HepG2 (cell line): Measurements from ENCODE around the gene TNS1. TPM values are rescaled to one million over a fixed set of nuclear protein-coding genes. Genes with fewer than 3 reads are reported as not detected.

Experiments used
- ATAC-seq: fragments of 200-7000 bp; cut with Tn5 transposase; 3 replicates; pipeline ENCODE4 v1.9.1; 2020; ENCODE audit warnings: mild to moderate bottlenecking, moderate library complexity
- BruUV-seq: library from RNA; stranded (reverse); fragments of 400-500 nt; replicated peaks from 2 replicates; lab custom pipeline; 2021; lab: Mats Ljungman, UMichigan
- CTCF ChIA-PET: fragments of 300-600 bp; formaldehyde crosslinking; extraction: SDS; loops from one replicate; lab custom pipeline; 2021; ENCODE audit warnings: low total read pairs, inconsistent platforms, low intra/inter-chr PET ratio; lab: Yijun Ruan, JAX
- POLR2A ChIA-PET: fragments of 350-600 bp; sonication (Branson Sonifier 250); formaldehyde crosslinking; loops from one replicate; lab custom pipeline; 2020; ENCODE audit warnings: antibody characterized with exemption, inconsistent platforms; lab: Yijun Ruan, JAX
- DNase-seq: peaks from one replicate; pipeline ENCODE4 v3.0.0-alpha.2; 2015; ENCODE audit warnings: low spot score
- FAIRE-seq: peaks from 3 replicates; lab custom pipeline; 2011; peaks lifted over from hg19 to GRCh38; lab: Jason Lieb, UNC
- H2AFZ ChIP-seq: one replicate; pipeline ENCODE4 v1.6.1; 2011; ENCODE audit warnings: low read length, inconsistent platforms
- H3K27ac ChIP-seq: fragments of 300-600 bp; 3 replicates; pipeline ENCODE4 v1.8.0; 2011; ENCODE audit warnings: mixed run types, mild to moderate bottlenecking, mixed read lengths, low read length, inconsistent platforms; ENCODE audit not compliant: insufficient read depth; ENCODE audit errors: extremely low read length
- H3K27me3 ChIP-seq, 2 experiments: fragments of 200-600 bp in 1 of 2; 2 replicates in 1 of 2; 3 replicates in 1 of 2; pipeline versions ENCODE4 v1.6.0 to v1.8.0; 2011; ENCODE audit warnings: low read length in 2 of 2, mild to moderate bottlenecking in 2 of 2, moderate library complexity in 2 of 2, inconsistent platforms in 1 of 2; ENCODE audit not compliant: insufficient read depth in 2 of 2, control insufficient read depth in 1 of 2
- H3K36me3 ChIP-seq, 2 experiments: fragments of 200-600 bp in 1 of 2; replicated peaks in 1 of 2; 2 replicates in 1 of 2; 3 replicates in 1 of 2; pipeline versions ENCODE4 v1.5.1 to v1.8.0; 2011; ENCODE audit warnings: low read length in 2 of 2, inconsistent platforms in 1 of 2; ENCODE audit not compliant: insufficient read depth in 2 of 2, control insufficient read depth in 1 of 2
- H3K4me1 ChIP-seq: 2 replicates; pipeline ENCODE4 v1.5.1; 2012; ENCODE audit warnings: low read length, inconsistent platforms; ENCODE audit not compliant: insufficient read depth
- H3K4me2 ChIP-seq: 2 replicates; pipeline ENCODE4 v1.6.0; 2011; ENCODE audit warnings: low read depth, low read length, inconsistent platforms
- H3K4me3 ChIP-seq, 3 experiments: fragments of 200-600 bp in 1 of 3; sonication (generic), shearing (Covaris generic) in 1 of 3; replicated peaks in 1 of 3; 2 replicates each; pipeline ENCODE4 v1.5.1; 2011 to 2016; ENCODE audit warnings: low read length in 3 of 3, inconsistent platforms in 2 of 3, low read depth in 2 of 3, mild to moderate bottlenecking in 2 of 3, control low read depth in 1 of 3, mixed read lengths in 1 of 3; ENCODE audit not compliant: insufficient read depth in 1 of 3
- H3K79me2 ChIP-seq: one replicate; pipeline ENCODE4 v1.6.1; 2011; ENCODE audit warnings: low read length, inconsistent platforms; ENCODE audit not compliant: insufficient read depth
- H3K9ac ChIP-seq: 2 replicates; pipeline ENCODE4 v1.6.0; 2011; ENCODE audit warnings: mild to moderate bottlenecking, low read depth, low read length, inconsistent platforms; ENCODE audit not compliant: insufficient read depth
- H3K9me3 ChIP-seq: 2 replicates; pipeline ENCODE4 v1.5.1; 2012; ENCODE audit warnings: mild to moderate bottlenecking, low read length
- H4K20me1 ChIP-seq: 2 replicates; pipeline ENCODE4 v1.6.0; 2011; ENCODE audit warnings: inconsistent platforms, mild to moderate bottlenecking, low read length, moderate library complexity; ENCODE audit not compliant: insufficient read depth
- ATF7 ChIP-seq, 2 experiments: fragments of 450-650 bp in 1 of 2; sonication (generic) in 1 of 2; formaldehyde crosslinking in 1 of 2; IDR thresholded peaks; 2 replicates each; pipeline versions ENCODE4 v1.4.0 to v1.6.1; 2016 to 2020; ENCODE audit warnings: antibody characterized with exemption in 1 of 2, mild to moderate bottlenecking in 1 of 2, missing genetic modification reagents in 1 of 2
- HMG20B ChIP-seq: conservative IDR thresholded peaks from 2 replicates; pipeline ENCODE4 v1.6.1; 2016; ENCODE audit warnings: missing genetic modification reagents, missing compliant biosample characterization
- HMGA1 ChIP-seq: sonication (generic); formaldehyde crosslinking; conservative IDR thresholded peaks from 2 replicates; pipeline ENCODE4 v1.4.0; 2020; ENCODE audit warnings: missing genetic modification reagents
- IKZF1 ChIP-seq: fragments of 450-650 bp; IDR thresholded peaks from 2 replicates; pipeline ENCODE4 v1.7.1; 2016
- NBN ChIP-seq: fragments of 450-650 bp; conservative IDR thresholded peaks from 2 replicates; pipeline ENCODE4 v1.6.1; 2017
- POLR2G ChIP-seq: fragments of 200-400 bp; formaldehyde crosslinking; IDR thresholded peaks from 2 replicates; pipeline ENCODE4 v1.6.1; 2018; ENCODE audit warnings: mild to moderate bottlenecking, low read depth, low read length, moderate library complexity
- SSRP1 ChIP-seq: IDR thresholded peaks from 2 replicates; pipeline ENCODE4 v1.6.1; 2016; ENCODE audit warnings: control low read depth
- TCF7L2 ChIP-seq: IDR thresholded peaks from 2 replicates; pipeline ENCODE4 v1.6.1; 2011; ENCODE audit warnings: mild to moderate bottlenecking, low read depth, low read length, moderate library complexity
- ZC3H13 ChIP-seq: sonication (generic); formaldehyde crosslinking; IDR thresholded peaks from 2 replicates; pipeline ENCODE4 v1.8.1; 2023; ENCODE audit warnings: mild to moderate bottlenecking, missing genetic modification reagents, moderate library complexity
- ZNF33A ChIP-seq: sonication (generic); formaldehyde crosslinking; IDR thresholded peaks from 2 replicates; pipeline ENCODE4 v1.5.1; 2020; ENCODE audit warnings: missing genetic modification reagents, mild to moderate bottlenecking, moderate library complexity, borderline replicate concordance
- ZNF556 ChIP-seq: sonication (generic); formaldehyde crosslinking; IDR thresholded peaks from 2 replicates; pipeline ENCODE4 v1.4.0; 2020; ENCODE audit warnings: mild to moderate bottlenecking, missing genetic modification reagents, borderline replicate concordance
- ZNF598 ChIP-seq: sonication (generic); formaldehyde crosslinking; IDR thresholded peaks from 2 replicates; pipeline ENCODE4 v1.5.1; 2020; ENCODE audit warnings: mild to moderate bottlenecking, missing genetic modification reagents, borderline replicate concordance
- ZNF672 ChIP-seq: sonication (generic); formaldehyde crosslinking; IDR thresholded peaks from 2 replicates; pipeline ENCODE4 v1.8.1; 2022; ENCODE audit warnings: missing genetic modification reagents
- WGBS: methylation state at CpG from one replicate; pipeline ENCODE4 v1.1.6; 2017; ENCODE audit warnings: low lambda C conversion rate; 5-methylcytosine and 5-hydroxymethylcytosine counted together
- in situ Hi-C: cut with HindIII; loops from 2 replicates; pipeline ENCODE4 v1.10.0; 2017; ENCODE audit warnings: low pct_unique_long_range_greater_than_20kb; ENCODE audit not compliant: extremely low pct_ligation_motif_present
- intact Hi-C: fragments of 100-400 bp; cut with micrococcal nuclease; formaldehyde crosslinking; loops from one replicate; pipeline ENCODE4 v1.10.0; 2022; ENCODE audit not compliant: unreplicated experiment
- polyA plus RNA-seq, 8 experiments: library from polyadenylated mRNA; depleted of rRNA in 3 of 8; stranded (reverse) in 7 of 8; unstranded in 1 of 8; fragments of >200 nt; fragmentation: Illumina TruSeq in 4 of 8; extraction: Trizol in 4 of 8; gene quantifications; 2 replicates each; pipeline versions ENCODE4 v1.2.1 to v1.2.3, GENCODE V29; 2011 to 2016; ENCODE audit warnings: low read depth in 4 of 8, missing spikeins in 1 of 8, mixed read lengths in 1 of 8; ENCODE audit not compliant: insufficient read depth in 1 of 8
- total RNA-seq, 5 experiments: library from RNA; depleted of rRNA; stranded (reverse); fragments of >200 nt; fragmentation: Illumina TruSeq; extraction: Trizol; gene quantifications; 2 replicates each; pipeline ENCODE4 v1.2.3, GENCODE V29; 2016; ENCODE audit warnings: low read depth in 1 of 5
- TF ChIP-seq, protein P1 (sequence below): sonication (generic); formaldehyde crosslinking; IDR thresholded peaks from 2 replicates; pipeline ENCODE4 v1.4.0; 2020; ENCODE audit warnings: missing genetic modification reagents

Gene TNS1
- total and polyA plus RNA-seq, 2 of the 13 experiments (the other 11 are each of a cell fraction or from before 2014, with no cell fraction given): 1.9 to 118 TPM

DNA sequence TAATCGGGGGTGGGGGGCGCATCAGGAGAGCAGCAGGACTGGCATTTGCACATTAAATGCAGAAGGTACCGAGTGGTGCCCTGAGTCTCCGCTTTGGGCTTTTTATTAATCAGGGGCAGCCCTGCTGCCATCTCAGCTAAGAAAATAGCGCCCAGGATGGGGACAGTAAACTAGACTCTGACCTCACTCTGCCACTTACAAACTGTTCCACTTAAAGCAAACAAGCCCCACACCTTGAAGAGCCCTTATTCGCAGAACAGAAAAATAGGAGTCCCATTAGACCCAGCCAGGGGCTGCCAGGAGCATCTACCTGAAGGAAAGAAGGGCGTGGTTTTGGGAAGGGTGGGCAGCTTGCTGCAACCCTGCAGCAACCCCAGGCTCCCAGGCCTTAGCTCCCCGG, 165.3 kb downstream of the TNS1 start:
- DNase-seq (no peak), FAIRE-seq (no peak), ATAC-seq (no peak)
- Histone ChIP-seq H3K4me1 (peaks cover 9% of the 10 kb centered on the region; the same call in 1 of the 2 replicates), H3K27me3 (no peaks in the 10 kb centered on the region), H2AFZ (no peak overlapping the region), H3K4me2 (no peak overlapping the region), H4K20me1 (peaks cover 22% of the 10 kb centered on the region; the same call in 1 of the 2 replicates), H3K9ac (no peak overlapping the region), H3K4me3 (no peak overlapping the region), H3K27ac (no peak overlapping the region), H3K36me3 (peaks cover 14 to 23% of the 10 kb centered on the region in 2 experiments), H3K9me3 (no peaks in the 10 kb centered on the region), H3K79me2 (no peaks in the 10 kb centered on the region)
- in situ Hi-C loops: no loop called here
- no TSS peak for BruUV-seq
- ChIA-PET CTCF (no interaction called here), POLR2A (no interaction called here)
- intact Hi-C loops: no loop called here
- 0 out of 2 replicates have a peak, but pooled peaks have one; percentile 43 for TF ChIP-seq ZNF598 (CRISPR knock-in tag)
- TF ChIP-seq, protein P1, sequence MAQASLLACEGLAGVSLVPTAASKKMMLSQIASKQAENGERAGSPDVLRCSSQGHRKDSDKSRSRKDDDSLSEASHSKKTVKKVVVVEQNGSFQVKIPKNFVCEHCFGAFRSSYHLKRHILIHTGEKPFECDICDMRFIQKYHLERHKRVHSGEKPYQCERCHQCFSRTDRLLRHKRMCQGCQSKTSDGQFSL: no peak
- TF ChIP-seq HMG20B (CRISPR knock-in tag): no peak
- no peak for TF ChIP-seq TCF7L2
- 74% methylated on average over 8 of the region's 8 CpGs for WGBS

DNA sequence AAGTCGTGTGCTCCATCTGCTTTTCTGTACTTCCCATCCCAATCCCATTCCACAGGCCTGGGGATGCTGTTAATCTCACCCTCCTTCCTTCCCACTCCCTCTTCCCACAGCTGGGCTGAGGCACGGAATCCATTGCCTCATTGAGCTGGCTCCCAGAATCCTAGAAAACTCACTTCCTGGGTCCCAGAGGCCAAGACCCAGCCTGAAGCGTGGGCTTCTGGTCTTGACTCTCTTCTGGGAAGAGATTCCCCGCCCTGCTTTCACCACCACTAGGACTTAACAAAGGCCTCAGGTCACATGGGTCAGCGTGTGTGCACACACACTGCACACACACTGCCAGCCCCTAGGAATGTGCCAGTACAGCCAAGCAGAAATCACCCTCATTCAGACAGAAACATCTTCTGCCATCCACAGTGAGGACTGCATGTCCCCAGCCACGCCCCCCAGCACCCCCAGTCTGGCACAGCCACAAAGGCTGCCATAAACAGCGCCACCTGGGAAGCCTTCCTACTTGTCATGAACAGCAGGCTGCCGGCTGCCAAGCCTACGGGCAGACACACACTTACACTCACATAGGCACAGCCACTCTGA, 165.8 kb downstream of the TNS1 start:
- no peak overlapping the region for H3K4me2 ChIP-seq
- peaks cover 20% of the 10 kb centered on the region; the same call in 1 of the 2 replicates for H4K20me1 ChIP-seq
- no peak overlapping the region for H3K4me3 ChIP-seq
- H3K4me1 ChIP-seq: peaks cover 9% of the 10 kb centered on the region; the same call in 1 of the 2 replicates
- no peak overlapping the region for H3K9ac ChIP-seq
- peak; percentile 9 for ATAC-seq
- DNase-seq: peak; percentile 17
- no peaks in the 10 kb centered on the region for H3K27me3 ChIP-seq
- peaks cover 14 to 23% of the 10 kb centered on the region in 2 experiments for H3K36me3 ChIP-seq
- H3K9me3 ChIP-seq: no peaks in the 10 kb centered on the region
- intact Hi-C loops: no loop called here
- H3K27ac ChIP-seq: no peak overlapping the region
- no peaks in the 10 kb centered on the region for H3K79me2 ChIP-seq
- ChIA-PET CTCF (no interaction called here), POLR2A (no interaction called here)
- H2AFZ ChIP-seq: no peak overlapping the region
- in situ Hi-C loops: no loop called here
- FAIRE-seq: no peak
- 75% methylated on average over 9 of the region's 9 CpGs for WGBS
- BruUV-seq: no TSS peak
- TF ChIP-seq ZNF556 (CRISPR knock-in tag) (no peak), SSRP1 (peak; percentile 22; the same call in 1 of the 2 replicates), IKZF1 (no peak), ATF7 (IDR thresholded peaks at IDR 0.05) (no peak), ATF7 (CRISPR knock-in tag; IDR thresholded peaks at IDR 0.05) (peak; percentile 44; the same call in 1 of the 2 replicates), ZNF33A (CRISPR knock-in tag) (no peak), POLR2G (peak; percentile 29; the same call in 1 of the 2 replicates), NBN (no peak), ZC3H13 (0 out of 2 replicates have a peak, but pooled peaks have one; percentile 55), ZNF672 (CRISPR knock-in tag) (no peak), HMGA1 (no peak)
